Measurements from ENCODE around the gene PF4V1.

PF4V1 gene

DNA sequence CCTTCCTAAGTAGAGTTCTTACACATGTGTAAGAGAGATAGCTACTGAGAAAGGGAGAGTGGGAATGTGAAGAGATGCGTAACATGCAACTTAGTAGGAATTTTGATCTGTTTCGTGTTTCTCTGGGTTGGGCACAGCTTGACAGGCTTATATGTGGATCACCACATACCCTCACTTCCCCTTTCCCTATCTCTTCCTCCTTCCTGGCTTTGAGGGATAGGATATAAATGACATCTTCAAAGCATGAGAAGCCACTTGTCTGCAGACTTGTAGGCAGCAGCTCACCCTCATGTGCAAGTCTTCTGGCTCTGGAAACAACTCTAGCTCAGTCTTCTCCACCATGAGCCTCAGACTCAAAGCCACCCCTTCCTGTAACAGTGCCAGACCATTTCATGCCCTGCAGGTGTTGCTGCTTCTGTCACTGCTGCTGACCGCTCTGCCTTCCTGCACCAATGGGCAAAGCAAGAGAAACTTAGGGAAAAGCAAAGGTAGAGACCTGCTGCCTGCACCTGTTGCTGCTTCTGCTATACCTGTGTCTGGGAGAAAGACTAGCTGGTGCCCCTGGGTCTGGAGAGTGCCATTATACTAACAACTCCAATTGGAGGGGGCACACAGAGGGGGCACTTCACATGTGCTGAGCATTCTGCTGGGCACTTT, 5.4 kb upstream of the PF4V1 start:
- DNase-seq, result no peak

DNA sequence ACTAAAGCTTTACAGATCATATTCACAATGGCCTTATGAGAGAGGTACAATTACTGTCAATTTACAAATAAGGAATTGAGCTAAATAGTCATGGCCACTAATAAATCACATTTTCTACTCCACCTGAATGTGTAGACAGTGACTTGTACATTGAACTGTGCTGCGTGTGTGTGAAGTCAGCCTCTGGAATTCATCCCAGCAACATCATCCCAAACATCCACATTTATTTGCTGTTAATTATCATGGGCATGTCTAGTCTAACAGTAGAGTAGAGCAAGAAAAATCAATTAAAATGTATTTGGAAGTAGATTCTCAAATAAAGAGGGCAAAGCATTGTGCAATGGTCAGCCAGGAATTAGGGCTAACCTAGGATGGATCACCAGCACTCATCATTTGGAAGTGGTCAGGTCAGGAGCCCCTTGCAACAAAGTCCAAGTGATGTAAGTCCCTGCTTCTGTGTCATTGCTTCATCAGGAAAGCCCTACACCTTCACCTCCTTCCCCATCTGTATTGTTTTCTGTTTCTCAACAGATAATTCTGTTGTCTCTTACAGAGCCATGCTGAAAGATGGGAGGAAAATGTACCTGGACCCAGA, 4.8 kb upstream of the PF4V1 start:
- no peak for DNase-seq

DNA sequence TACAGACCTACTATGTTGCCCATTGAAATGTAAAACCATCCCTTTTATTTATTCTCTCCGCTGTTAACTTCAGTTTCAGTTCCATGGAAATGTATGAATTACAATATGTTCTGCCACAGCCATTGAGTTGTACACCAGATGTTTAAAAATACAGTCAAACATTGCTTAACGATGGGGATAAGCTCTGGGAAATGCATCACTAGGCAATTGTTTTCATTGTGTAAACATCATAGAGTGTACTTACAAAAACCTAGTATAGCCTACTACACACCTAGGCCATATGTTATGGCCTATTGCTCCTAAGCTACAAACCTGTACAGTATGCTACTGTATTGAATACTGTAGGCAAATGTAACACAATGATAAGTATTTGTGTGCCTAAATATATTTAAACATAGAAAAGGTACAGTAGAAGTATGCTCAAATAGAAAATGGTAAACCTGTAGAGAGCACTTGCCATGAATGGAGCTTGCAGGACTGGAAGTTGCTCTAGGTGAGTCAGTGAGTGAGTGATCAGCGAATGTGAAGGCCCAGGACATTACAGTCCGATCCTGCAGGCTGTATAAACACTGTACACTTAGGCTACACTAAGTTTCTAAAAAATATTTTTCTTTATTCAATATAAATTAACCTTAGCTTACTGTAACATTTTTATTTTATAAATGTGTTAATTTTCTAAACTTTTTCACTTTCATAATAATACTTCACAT, 2.7 kb upstream of the PF4V1 start:
- peak; percentile 74 for DNase-seq

DNA sequence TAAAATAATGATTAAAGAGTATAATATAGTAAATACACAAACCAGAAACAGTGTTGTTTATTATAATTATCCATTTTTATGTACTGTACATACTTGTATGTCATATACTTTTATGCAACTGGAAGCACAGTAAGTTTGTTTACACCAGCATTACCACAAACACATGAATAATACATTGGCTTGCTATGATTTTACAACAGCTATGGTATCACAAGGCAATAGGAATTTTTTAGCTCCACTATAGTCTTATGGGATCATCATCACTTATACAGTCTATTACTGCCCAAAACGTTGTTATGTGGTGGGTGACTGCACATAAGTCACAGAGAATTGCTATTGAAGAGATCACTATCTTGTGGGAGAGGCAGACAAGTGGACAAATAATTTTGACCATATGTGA, 1.8 kb upstream of the PF4V1 start:
- DNase-seq, result no peak

DNA sequence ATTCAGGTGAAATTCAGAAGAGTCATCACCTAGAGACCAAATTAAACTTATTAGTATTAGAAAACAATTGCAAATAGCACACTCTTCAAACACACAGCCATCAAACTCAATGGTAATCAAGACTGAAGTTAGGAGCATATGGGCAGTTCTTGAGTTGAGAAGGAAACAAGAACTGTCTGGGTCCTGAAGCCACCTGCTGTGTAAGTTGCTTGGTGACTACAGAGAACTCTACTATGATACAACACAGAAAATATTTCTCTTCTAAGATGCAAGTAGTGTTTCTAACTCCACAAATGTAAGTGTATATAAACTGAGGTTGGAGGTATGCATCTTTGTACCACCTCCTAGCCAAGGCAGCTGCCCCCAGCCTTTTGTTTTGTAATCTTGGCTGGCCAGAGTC, 325 bp upstream of the PF4V1 start:
- no peak for DNase-seq

DNA sequence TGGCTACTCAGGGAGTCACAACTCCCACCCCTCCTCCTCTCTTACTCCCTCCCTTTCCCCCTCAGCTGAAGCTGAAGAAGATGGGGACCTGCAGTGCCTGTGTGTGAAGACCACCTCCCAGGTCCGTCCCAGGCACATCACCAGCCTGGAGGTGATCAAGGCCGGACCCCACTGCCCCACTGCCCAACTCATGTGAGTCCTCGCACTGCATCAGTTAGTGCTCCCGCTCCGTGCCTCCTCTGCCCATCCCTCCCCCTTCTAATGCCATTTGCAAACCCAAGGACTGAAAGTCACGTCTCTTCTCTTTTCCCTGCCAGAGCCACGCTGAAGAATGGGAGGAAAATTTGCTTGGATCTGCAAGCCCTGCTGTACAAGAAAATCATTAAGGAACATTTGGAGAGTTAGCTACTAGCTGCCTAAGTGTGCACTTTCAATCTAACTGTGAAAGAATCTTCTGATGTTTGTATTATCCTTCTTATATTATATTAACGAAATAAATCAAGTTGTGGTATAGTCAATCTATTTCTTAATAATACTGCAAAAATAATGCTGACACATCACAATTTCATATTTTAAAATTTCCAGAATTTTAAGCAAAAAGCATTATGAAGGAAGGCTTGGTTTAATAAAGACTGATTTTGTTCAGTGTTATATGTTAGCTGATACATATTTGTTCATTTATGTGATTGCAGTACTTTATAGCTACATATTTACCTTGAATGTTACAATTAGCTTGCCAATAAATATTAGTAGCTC, 800 bp downstream of the PF4V1 start:
- DNase-seq, result no peak

DNA sequence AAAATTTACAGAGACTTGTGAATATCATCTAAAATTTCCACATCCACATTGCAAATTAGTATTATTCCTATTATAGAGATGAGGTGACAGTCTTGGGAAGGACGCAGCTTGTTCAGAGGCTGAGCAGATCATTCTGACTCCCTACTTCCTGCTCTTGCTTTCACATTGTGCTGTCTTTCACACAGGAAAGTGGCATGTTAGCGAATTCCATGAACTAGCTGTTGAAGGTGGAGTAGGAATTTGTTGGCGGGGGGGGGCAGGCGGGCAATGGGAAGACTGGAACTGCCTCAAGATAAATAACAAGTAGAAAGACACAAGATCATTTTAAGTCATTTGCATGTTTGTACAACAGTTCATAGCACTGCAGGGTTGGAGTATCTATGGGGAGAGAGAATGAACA, 2.3 kb downstream of the PF4V1 start:
- DNase-seq, result no peak

DNA sequence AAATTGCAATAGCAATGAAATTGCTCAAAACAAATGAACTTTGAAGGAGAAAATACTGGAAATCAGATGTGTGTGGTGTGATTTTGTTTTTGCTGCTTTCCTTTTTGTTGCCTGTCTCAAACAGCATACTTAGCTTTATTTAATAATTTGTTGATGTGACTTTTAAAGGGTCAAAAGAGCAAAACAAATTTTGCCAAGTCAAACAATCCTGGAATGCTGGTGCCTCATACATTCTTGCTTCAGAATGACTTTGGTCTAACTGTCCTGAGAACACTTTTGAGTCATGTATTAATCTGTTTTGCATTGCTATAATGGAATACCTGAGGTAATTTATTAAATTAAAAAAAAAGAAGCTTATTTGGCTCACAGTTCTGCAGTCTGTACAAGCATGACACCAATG, 3.4 kb downstream of the PF4V1 start:
- no peak for DNase-seq

DNA sequence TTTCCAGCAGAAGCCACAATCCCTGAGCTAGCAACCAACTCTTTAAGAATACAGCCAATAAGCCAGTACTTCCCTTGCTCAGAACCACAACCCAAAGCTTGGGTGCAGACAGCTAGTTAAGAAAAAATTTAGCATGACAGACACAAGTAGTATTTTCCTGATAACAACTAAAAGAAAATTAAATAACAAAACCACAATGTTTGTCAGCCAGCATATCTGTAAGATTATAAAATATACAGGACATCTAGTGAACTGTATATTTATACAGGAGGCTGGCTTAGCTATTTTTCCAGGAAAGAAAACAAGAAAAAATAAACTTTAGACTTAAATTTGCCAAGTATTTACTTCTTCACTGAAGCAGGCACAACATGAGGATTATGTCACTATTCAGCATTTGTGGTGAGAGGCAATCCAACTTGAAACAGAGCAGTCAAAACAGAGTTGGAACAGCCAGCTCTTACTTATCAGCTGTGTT, 6.6 kb downstream of the PF4V1 start:
- no peak for DNase-seq

DNA sequence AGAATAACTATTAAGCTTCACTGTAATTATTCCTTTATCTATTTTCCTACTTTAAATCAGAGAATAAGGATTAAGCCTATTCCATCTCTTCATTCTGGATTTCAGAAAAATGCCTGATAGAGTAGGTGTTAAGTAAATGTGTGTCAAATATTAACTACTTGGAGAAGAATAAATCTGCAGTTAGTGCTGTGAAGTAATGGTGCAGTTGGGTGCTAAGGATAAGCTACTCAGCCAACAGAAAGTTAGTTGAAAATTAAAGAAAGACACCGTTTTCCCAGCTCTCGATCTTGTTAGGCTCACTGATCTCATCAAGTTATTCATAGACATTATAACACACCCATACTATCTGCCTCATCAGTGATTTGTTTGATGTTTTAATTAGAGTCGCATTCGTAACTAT, 7.1 kb downstream of the PF4V1 start:
- DNase-seq, result no peak

DNA sequence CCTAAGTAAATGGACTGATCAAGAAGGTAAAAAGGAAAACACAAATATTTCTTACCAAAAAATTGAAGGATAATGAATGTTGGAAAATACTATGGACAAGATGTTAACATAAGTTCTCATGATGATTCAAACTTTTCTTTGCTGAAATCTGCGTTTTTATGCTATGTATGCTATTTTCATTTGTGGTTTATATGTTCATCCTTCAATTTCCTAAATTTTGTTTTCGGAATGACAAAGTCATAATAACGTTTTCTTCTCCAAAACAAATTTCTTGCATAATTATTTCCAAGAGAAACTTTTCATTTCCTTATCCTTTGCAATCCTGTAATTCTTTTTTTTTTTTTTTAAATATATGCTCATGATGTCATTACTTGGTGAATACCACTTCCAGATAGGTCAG, 7.8 kb downstream of the PF4V1 start:
- DNase-seq, result no peak

DNA sequence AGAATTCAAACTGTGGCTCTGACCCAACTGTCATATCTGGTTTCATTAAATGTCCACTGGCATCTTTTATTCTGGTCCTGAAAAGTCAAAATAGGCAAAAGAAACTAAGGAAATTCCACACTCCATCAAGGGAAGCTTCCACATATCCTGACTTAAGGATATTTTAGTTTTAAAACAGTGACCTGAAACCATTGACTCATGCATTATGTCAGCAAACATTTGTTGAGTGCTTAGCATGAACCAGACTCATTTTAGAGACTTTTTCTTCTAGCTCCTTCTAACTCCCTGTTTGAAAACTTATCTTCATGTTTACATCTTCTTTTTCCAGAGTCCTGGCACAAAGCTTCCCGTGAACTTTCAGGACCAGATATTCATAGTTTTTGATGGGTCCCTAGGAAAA, 9.2 kb downstream of the PF4V1 start:
- no peak for DNase-seq

DNA sequence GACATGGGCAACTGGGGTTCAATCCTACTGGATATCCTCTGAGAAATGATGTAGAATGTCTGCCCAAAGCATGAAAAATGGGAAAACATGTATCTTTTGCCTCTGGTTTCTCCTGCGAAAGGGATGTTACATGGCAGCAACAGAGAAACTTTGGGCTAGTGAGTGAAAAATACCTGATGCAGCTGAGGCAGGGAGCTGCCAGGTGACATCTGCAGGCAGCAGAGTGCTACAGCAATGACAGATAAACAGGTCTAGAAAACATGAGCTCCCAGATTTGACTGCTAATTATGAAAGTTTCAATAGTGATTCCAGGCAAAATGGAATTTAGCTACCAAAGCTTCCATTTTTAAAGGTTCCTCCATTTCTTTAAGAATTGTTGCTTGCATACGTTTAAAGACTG, 11.3 kb downstream of the PF4V1 start:
- no peak for DNase-seq

DNA sequence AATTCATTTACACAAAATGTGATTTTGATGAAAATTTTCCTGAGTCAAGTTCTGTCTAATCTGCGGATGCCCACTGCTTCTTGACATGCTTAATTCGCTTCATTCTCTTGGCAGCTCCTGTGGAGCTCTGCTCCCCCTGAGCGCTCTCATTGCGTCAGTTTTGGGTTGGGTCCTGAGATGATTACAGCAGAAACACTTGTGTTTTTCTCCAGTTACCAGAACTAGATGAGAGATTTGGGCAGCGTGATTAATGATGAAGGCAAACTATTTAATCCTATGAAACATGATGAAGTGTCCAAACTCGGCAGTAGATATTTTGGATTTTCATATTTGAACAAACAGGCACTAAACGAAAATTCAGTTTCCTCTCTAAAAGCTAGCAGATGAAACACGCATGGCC, 11.9 kb downstream of the PF4V1 start:
- DNase-seq, result no peak

DNA sequence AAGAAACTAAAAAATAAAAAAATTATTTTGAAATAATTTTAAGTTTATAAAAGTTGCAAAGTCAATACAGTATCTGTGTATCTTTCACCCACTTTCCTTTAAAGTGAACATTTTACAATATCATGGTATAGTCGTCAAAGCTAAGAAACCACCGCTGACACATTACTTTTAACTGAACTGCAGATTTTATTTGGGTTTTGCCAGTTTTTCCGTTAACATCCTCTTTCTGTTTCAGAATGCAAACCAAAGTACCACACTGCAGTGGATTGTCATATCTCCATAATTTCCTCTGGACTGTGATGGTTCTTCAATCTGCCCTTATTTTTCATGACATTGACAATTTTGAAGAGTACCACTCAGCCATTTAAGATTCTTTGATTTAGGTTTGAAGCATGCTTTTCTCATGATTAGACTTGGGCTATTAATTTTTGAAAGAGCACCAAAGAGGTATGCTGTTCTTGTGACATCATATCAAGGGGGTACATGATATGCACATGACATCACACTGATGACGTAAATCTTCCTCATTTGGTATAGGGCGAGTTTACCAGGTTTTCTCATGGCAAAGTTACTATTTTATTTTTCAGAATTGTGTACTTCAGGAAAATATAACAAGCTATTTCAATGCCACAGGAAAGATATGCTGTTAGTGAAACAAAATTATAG, 12.5 kb downstream of the PF4V1 start:
- no peak for DNase-seq

DNA sequence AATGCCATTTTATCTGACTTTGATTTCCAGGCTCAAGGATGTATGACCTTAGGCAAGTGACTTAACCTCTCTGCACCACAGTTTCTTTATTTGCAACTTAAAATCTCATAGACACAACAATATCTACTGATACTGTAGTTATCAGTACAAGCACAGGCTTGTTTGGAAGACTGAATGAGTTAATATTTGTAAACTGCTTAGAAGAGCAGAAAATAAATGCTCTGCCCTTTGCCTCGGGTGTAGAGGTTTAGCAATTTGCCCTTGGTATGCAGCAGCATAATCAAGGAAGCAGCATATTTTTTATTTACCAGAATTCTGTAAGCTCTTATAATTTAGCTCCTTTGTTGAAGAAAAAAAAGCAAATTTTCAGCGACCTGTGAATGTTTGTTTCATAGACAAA, 13.2 kb downstream of the PF4V1 start:
- DNase-seq, result no peak

DNA sequence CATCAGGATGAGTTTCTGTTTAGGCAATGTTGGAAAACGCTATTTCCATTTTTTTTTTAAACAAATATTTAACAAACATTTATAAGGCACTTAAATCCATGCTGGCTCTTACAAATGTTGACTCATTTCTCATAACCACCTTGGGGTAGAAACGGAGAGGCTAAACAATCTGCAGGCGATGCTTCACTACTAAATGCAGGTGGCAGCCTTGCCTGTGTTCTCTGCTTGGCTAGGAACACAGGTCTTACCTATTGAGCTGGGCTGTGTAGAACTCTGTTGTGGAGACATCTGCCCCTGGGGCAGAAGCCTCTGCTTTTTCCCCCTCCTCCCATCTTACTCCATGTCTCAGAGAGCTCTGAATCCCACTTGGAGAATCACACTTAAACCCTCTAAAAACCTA, 14.7 kb downstream of the PF4V1 start:
- DNase-seq, result peak; percentile 58

DNA sequence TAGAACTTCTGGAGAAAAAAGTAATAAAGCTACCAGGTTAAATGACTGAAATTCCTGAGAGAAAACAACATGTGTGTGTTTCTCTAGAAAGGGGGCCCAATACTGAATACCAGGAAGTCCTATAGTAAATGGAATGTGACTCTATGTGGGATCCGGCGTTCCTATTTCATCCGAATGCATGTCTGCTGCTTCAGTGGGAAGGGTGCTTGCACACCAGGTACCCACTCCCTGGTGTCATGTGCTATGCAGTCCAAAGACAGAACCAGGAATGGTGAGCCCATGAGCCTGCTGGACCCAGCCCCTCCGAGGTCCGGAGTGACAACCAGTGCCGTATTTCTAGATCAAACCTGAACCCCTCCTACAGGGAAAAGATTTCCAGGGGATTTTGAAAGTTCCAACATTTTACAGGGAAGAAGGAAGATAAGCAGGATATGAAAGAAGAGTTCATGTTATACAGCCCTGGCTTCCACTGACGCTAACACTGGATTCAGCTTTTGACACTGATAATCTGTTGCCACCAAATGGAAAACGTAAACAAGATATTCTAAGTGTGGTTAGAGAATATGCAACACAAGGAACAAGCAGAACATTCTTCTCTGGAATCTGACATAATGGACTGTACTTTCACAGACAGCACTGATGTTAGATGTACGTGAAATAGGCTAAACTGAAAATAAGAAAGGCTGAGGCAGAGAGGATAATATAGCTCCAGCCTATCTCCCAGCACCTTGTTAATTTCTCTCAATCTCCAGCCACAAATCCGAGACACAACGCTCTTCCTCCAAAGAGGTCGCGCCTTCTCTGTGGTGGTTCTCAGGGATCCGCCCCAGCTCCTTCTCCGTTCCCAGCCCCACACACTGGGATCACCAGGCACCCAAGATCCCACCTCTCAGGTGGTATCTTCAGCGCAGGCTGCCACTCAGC, 15.4 kb downstream of the PF4V1 start:
- DNase-seq, result no peak

DNA sequence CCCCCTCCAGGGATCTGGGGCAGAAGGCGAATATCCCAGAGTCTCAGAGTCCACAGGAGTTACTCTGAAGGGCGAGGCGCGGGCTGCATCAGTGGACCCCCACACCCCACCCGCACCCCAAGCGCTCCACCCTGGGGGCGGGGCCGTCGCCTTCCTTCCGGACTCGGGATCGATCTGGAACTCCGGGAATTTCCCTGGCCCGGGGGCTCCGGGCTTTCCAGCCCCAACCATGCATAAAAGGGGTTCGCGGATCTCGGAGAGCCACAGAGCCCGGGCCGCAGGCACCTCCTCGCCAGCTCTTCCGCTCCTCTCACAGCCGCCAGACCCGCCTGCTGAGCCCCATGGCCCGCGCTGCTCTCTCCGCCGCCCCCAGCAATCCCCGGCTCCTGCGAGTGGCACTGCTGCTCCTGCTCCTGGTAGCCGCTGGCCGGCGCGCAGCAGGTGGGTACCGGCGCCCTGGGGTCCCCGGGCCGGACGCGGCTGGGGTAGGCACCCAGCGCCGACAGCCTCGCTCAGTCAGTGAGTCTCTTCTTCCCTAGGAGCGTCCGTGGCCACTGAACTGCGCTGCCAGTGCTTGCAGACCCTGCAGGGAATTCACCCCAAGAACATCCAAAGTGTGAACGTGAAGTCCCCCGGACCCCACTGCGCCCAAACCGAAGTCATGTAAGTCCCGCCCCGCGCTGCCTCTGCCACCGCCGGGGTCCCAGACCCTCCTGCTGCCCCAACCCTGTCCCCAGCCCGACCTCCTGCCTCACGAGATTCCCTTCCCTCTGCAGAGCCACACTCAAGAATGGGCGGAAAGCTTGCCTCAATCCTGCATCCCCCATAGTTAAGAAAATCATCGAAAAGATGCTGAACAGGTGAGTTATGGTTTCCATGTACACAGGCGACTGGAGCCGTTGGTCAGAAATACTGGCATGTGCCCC, 16.3 kb downstream of the PF4V1 start, which contains the start of gene CXCL1:
CXCL1 (plus strand) TSS at position 264 of the 926 bp plus-strand sequence; CDS start at position 342, 78 bp downstream.
- DNase-seq, result no peak

DNA sequence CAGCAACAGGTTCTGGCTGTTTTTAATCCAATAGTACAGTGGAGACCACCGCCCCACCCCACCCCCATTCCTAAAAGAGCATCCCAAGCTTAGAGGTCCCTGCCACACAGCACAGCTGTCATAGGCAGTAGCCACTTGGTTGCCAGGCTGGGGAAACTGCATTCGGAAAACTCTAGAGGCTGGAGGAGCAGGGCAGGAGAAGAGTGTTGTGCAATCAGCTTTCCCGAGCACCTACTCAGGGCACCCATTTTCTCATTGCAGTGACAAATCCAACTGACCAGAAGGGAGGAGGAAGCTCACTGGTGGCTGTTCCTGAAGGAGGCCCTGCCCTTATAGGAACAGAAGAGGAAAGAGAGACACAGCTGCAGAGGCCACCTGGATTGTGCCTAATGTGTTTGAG, 17.2 kb downstream of the PF4V1 start:
- no peak for DNase-seq

DNA sequence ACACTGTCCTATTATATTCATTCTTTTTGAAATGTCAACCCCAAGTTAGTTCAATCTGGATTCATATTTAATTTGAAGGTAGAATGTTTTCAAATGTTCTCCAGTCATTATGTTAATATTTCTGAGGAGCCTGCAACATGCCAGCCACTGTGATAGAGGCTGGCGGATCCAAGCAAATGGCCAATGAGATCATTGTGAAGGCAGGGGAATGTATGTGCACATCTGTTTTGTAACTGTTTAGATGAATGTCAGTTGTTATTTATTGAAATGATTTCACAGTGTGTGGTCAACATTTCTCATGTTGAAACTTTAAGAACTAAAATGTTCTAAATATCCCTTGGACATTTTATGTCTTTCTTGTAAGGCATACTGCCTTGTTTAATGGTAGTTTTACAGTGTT, 17.7 kb downstream of the PF4V1 start:
- DNase-seq, result no peak
